Fibroblast of skin of right quadriceps (primary cell): ENCODE data around the gene UBASH3A.

Experiments
- DNase-seq: peaks from one replicate; pipeline ENCODE4 v3.0.0-alpha.2; 2013

Gene UBASH3A

GRCh38 chr21:42411891-42412635, 8.4 kb downstream of the UBASH3A start:
- no peak for DNase-seq

GRCh38 chr21:42412636-42412933, 8.9 kb downstream of the UBASH3A start:
- DNase-seq, result no peak

- no peak for DNase-seq
These were observed 9.4 kb downstream of the UBASH3A start for GRCh38 chr21:42413093-42413492.

- no peak for DNase-seq
These were observed 9.8 kb downstream of the UBASH3A start for GRCh38 chr21:42413500-42413899.

GRCh38 chr21:42414066-42414465, 10.4 kb downstream of the UBASH3A start:
- DNase-seq, result no peak

GRCh38 chr21:42414553-42414927, 10.8 kb downstream of the UBASH3A start:
- DNase-seq, result no peak

- peak; percentile 27 for DNase-seq
These were observed 11.4 kb downstream of the UBASH3A start for GRCh38 chr21:42414928-42415769.

GRCh38 chr21:42417533-42417932, 13.8 kb downstream of the UBASH3A start:
- no peak for DNase-seq

- no peak for DNase-seq
These were observed 15.2 kb downstream of the UBASH3A start for GRCh38 chr21:42418886-42419285.

GRCh38 chr21:42419845-42420244, 16.1 kb downstream of the UBASH3A start:
- DNase-seq, result no peak

- DNase-seq, result no peak
These were observed 17.5 kb downstream of the UBASH3A start for GRCh38 chr21:42421018-42421793.

- no peak for DNase-seq
These were observed 19.5 kb downstream of the UBASH3A start for GRCh38 chr21:42423197-42423675.

- DNase-seq, result no peak
These were observed 20.0 kb downstream of the UBASH3A start for GRCh38 chr21:42423685-42424084.

- no peak for DNase-seq
These were observed 21.3 kb downstream of the UBASH3A start for GRCh38 chr21:42424914-42425541.

- DNase-seq, result no peak
These were observed 21.9 kb downstream of the UBASH3A start for GRCh38 chr21:42425591-42425990.

GRCh38 chr21:42426424-42426823, 22.7 kb downstream of the UBASH3A start:
- no peak for DNase-seq

GRCh38 chr21:42426876-42427480, 23.3 kb downstream of the UBASH3A start:
- DNase-seq, result no peak

- DNase-seq, result no peak
These were observed 24.2 kb downstream of the UBASH3A start for GRCh38 chr21:42427809-42428419.

GRCh38 chr21:42429021-42429420, 25.3 kb downstream of the UBASH3A start:
- no peak for DNase-seq

- DNase-seq, result no peak
These were observed 26.2 kb downstream of the UBASH3A start for GRCh38 chr21:42429856-42430255.

GRCh38 chr21:42430521-42430920, 26.8 kb downstream of the UBASH3A start:
- no peak for DNase-seq

- no peak for DNase-seq
These were observed 27.5 kb downstream of the UBASH3A start for GRCh38 chr21:42431196-42431595.
